HuH-7.5 (cell line): ENCODE results near the gene TRIM49D2.
"Not testable (repeated sequence)": the region's sequence is repeated elsewhere in the genome, so short reads cannot be mapped to it uniquely, and the experiment has no call there.

Experiments
- DNase-seq: peaks from one replicate; pipeline ENCODE4 v3.0.0; 2011; ENCODE audit warnings: low spot score

The TRIM49D2 gene, protein sequence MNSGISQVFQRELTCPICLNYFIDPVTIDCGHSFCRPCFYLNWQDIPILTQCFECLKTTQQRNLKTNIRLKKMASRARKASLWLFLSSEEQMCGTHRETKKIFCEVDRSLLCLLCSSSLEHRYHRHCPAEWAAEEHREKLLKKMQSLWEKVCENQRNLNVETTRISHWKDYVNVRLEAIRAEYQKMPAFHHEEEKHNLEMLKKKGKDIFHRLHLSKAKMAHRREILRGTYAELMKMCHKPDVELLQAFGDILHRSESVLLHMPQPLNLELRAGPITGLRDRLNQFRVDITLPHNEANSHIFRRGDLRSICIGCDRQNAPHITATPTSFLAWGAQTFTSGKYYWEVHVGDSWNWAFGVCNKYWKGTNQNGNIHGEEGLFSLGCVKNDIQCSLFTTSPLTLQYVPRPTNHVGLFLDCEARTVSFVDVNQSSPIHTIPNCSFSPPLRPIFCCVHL

DNA sequence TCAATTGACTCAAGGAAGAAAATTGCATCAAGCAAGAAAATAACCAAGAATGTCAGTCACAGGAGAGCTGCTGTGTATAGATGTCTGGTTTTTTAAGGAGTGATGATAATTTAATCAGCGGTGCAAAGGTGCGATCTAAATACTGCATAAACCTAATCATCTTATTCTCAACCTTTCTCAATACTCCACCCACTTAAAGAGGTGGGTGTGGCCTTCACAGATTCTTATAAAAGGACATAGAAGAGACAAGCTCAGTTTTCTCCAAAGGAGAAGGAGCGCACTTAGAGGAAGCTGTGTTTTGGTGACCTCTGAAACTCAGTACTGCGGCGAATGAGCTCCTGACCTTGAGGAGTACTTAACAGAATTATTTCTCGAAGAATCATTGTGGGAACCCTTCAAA, at the start of gene TRIM49D2:
Gene TRIM49D2 (plus strand): TSS at position 301 of the 400 bp plus-strand sequence. CDS start 2,698 bp downstream, outside the sequence.
- not testable (repeated sequence) for DNase-seq

DNA sequence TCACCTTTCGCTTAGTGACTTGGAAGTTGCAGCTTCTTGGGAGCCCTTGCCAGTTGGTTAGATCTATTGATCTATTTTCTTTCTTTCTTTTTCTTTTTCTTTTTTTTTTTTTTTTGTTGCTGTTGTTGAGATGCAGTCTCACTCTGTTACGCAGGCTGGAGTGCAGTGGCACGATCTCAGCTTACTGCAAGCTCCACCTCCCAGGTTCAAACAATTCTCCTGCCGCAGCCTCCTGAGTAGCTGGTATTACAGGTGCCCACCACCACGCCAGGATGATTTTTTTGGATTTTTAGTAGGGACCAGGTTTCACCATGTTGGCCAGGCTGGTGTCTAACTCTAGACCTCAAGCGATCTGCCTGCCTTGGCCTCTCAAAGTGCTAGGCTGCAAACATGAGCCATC, 46.4 kb upstream of the TRIM49D2 start:
- not testable (repeated sequence) for DNase-seq

DNA sequence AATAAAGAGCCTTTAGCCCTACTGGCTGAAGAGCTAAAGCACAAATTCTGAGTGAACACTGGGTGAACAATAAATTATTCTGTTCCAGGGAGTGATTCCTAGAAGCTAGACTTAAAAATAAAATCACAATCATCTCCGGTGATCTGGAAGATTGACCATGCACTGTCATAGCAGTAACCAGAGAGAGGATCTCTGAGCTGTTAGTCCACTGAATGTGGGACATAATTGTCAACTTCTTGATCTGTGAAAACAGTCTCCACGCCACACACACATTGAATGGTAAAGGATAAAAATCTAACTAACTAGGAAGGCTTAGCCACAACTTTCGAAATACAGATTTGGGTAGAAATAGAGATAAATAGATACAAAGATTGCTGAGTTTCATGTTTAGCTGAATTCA, 30.6 kb upstream of the TRIM49D2 start:
- not testable (repeated sequence) for DNase-seq

DNA sequence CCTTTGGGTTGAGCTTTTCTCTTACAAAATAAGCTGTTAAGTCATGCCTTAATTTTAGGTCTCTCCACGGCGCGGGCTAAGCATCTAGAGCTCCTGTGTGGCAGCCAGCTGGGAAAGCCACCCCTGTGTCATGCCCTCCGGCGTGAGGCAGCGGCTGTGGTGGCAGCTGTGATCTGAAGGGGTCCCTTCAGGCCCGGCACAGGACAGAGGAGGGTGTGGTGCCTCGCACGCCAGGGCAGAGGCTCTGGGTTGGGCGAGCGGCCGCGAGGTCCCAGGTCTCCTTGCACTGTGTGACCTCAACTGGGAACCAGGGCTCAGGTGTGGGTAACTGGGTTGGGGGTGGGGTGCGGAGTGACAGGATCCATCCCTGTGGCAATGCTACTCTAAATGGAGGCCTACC, 23.1 kb upstream of the TRIM49D2 start:
- DNase-seq: not testable (repeated sequence)

DNA sequence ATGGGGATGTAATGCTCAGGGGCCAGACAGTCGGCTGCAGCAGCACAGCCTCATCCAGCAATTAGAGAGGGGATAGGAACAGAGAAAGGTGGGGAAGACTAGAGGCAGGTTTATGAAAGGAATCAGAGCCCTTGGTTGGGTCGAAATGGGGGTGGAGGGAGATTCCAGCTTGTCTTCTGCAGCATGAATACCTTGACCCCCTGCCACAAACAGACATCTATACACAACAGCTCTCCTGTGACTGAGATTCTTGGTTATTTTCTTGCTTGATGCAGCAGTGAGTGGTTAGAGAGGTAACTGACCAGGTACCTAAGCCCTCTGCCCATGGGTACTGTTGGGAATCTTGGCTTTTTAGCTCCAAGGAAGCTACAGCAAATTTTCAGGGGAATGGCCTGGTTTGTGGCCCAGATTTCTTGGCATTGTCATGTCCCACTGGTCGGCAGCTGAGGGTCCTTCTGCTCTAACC, 1.6 kb upstream of the TRIM49D2 start, which contains the start of gene TRIM49D1:
Gene TRIM49D1 (minus strand): TSS at position 51 of the 466 bp plus-strand sequence. CDS start 4,535 bp downstream, outside the sequence.
- no peak for DNase-seq

DNA sequence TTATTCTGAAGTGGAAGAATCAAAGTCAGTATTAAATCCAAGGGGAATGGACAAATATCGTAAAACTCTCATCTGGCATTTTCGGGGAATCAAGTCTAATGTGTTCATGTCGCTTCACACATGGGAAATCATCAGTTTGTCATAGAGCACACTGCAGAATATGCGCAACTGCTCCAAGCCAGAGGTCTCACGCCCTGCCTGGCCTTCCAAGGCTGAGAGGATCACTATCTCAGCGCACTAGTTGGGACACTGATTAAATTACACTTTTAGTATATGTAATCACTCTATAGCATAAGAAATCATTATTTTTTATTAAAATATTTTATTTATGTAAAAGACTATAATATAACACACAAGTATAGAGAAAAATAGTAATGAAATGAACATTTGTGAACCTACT, 37.0 kb downstream of the TRIM49D2 start:
- DNase-seq: not testable (repeated sequence)

DNA sequence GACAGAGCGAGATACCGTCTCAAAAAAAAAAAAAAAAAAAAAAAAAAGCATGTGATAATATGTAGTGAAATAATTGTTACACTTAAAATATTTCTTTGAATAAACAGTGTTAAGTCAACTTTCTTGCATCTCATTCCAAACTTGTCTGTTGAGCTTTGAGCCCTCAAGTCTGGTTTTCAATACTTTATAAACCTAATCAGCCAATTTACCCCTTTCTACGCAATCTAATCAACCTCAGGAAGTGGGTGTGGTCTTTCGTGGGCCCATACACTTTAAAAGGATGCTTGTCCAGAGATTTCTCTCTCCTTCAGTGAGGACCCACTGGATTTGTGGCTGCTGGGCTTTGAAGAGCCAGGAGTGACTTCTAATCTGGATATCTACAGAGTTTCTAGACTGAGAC, 41.9 kb downstream of the TRIM49D2 start, which contains the start of gene TRIM64:
Gene TRIM64 (plus strand): TSS at position 301 of the 400 bp plus-strand sequence. CDS start 2,467 bp downstream, outside the sequence.
- DNase-seq: not testable (repeated sequence)
